ENCODE data around the gene PRTFDC1. TPM values are rescaled to one million over a fixed set of nuclear protein-coding genes. Genes with fewer than 3 reads are reported as not detected.

Gene PRTFDC1
- total RNA-seq, 1 donor from 2014 or later, result 17.5 TPM

DNA sequence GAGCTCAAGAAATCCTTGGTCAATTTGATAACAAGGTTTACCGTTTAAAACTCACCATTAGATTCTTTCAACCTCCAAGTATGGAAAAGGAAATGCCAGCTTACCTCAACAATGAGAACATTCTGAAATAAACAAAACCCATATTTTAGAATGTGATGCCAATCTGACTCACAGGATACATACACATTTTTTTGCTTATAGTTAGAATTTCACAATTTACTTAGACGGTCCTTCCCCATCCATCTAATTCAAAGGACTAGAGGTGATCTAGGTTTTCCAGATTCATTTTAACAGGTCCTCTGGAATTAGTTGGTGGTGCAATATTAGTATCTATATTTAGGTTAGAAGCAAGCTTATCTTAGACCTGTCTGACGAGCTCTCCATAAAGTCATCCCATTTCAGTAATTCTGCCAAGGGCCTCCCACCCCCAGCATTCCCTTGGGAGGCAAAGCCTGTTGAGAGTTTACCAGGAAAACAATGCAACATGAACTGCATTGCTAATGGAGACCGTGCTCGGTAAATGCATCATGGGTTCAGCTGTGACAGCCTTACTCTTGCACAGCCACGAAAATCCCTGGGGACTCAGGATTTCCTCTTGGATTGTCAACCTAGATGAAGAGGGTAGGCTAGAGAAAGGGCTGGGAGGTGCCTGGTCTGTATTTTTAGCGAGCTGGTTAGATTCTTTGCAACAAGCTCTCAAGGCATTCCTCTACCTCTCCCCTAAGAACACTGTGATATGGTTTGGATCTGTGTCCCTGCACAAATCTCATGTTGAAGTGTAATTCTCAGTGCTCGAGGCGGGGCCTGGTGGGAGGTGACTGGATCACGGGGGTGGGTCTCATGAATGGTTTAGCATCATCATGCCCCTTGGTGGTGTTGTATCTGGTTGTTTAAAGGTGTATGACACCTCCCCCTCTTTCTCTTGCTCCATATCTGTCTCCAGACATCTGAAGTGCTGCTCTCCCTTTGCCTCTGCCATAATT is 93.8 kb downstream of the PRTFDC1 start:
- no peak overlapping the region for H3K4me3 Mint-ChIP-seq (ENCODE audit: unreplicated experiment)
- H3K4me1 Mint-ChIP-seq (ENCODE audit: unreplicated experiment), result peaks cover 6% of the 10 kb centered on the region
- TF ChIP-seq CTCF (IDR thresholded peaks at IDR 0.05; ENCODE audit: unreplicated experiment), result no peak
- peaks cover 5% of the 10 kb centered on the region for H3K36me3 Mint-ChIP-seq (ENCODE audit: low read depth, unreplicated experiment)
- no peaks in the 10 kb centered on the region for H3K9me3 Mint-ChIP-seq (ENCODE audit: unreplicated experiment)
- H3K27me3 Mint-ChIP-seq (ENCODE audit: unreplicated experiment), result no peaks in the 10 kb centered on the region
- H3K27ac Mint-ChIP-seq (ENCODE audit: unreplicated experiment), result no peak overlapping the region
- DNase-seq (ENCODE audit: low spot score), result no peak

DNA sequence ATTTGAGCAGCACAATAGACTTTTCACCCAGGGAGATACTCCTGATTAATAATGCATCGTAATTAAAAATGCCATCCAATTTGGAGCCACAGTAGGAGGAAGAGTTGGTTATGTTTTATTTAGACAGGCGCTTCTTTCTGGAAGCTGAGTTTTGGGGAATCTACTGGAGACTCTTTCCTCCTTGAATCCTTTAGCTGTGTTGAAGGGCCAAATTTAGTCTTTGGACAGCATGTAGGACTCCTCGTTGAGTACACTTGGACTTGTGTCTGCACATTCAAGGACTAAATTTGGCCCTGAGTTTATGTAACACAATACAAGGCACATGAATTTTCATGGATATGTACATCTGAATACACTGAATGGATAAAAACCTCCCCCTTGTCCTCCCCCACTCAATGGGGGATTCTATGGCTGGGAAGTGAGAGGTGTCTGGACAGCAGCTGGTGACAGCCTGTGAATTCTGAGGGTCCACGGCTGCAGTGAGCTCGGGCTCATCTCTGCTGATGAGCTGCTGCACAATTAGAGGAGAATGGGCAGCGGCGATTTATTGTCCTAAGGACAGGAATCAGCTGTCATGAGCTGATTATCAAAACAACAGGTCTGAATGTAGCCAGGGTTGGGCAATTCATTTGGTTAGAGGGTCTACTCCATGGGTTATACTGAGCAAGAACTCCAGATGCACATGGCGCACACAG is 95.2 kb downstream of the PRTFDC1 start:
- H3K4me3 Mint-ChIP-seq (ENCODE audit: unreplicated experiment), result no peak overlapping the region
- no peak for TF ChIP-seq CTCF (IDR thresholded peaks at IDR 0.05; ENCODE audit: unreplicated experiment)
- peaks cover 6% of the 10 kb centered on the region for H3K4me1 Mint-ChIP-seq (ENCODE audit: unreplicated experiment)
- H3K27ac Mint-ChIP-seq (ENCODE audit: unreplicated experiment), result no peak overlapping the region
- DNase-seq (ENCODE audit: low spot score), result no peak
- H3K9me3 Mint-ChIP-seq (ENCODE audit: unreplicated experiment), result no peaks in the 10 kb centered on the region
- no peaks in the 10 kb centered on the region for H3K36me3 Mint-ChIP-seq (ENCODE audit: low read depth, unreplicated experiment)
- H3K27me3 Mint-ChIP-seq (ENCODE audit: unreplicated experiment), result no peaks in the 10 kb centered on the region

DNA sequence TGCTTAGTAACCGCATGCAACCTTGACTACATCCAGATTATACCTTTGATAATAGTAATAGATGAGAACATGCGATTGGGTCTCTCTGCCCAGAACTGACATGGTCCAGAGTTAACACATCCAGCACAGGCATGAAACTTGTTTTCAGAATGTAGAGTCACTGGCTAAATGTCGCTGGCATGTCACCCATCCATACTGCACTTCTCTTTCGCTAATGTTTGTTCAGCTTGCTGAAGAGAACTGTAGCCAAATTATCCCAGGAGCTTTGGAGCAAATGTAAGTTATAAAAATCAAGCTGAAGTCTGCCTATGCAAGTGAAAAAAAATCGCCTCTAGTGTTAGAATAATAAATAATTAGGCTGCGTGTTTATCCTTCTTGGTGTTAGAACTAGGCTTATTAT is 98.2 kb downstream of the PRTFDC1 start:
- no peak overlapping the region for H3K27ac Mint-ChIP-seq (ENCODE audit: unreplicated experiment)
- no peaks in the 10 kb centered on the region for H3K27me3 Mint-ChIP-seq (ENCODE audit: unreplicated experiment)
- no peaks in the 10 kb centered on the region for H3K36me3 Mint-ChIP-seq (ENCODE audit: low read depth, unreplicated experiment)
- no peaks in the 10 kb centered on the region for H3K9me3 Mint-ChIP-seq (ENCODE audit: unreplicated experiment)
- TF ChIP-seq CTCF (IDR thresholded peaks at IDR 0.05; ENCODE audit: unreplicated experiment), result no peak
- no peak overlapping the region for H3K4me3 Mint-ChIP-seq (ENCODE audit: unreplicated experiment)
- no peak for DNase-seq (ENCODE audit: low spot score)
- peaks cover 6% of the 10 kb centered on the region for H3K4me1 Mint-ChIP-seq (ENCODE audit: unreplicated experiment)

GRCh38 chr10:24853661-24854060 is 98.7 kb downstream of the PRTFDC1 start:
- Mint-ChIP-seq H3K4me3 (ENCODE audit: unreplicated experiment) (no peak overlapping the region), H3K9me3 (ENCODE audit: unreplicated experiment) (no peaks in the 10 kb centered on the region), H3K27ac (ENCODE audit: unreplicated experiment) (no peak overlapping the region), H3K4me1 (ENCODE audit: unreplicated experiment) (peaks cover 6% of the 10 kb centered on the region), H3K36me3 (ENCODE audit: low read depth, unreplicated experiment) (no peaks in the 10 kb centered on the region), H3K27me3 (ENCODE audit: unreplicated experiment) (no peaks in the 10 kb centered on the region)
- no peak for DNase-seq (ENCODE audit: low spot score)
- TF ChIP-seq CTCF (IDR thresholded peaks at IDR 0.05; ENCODE audit: unreplicated experiment), result no peak

DNA sequence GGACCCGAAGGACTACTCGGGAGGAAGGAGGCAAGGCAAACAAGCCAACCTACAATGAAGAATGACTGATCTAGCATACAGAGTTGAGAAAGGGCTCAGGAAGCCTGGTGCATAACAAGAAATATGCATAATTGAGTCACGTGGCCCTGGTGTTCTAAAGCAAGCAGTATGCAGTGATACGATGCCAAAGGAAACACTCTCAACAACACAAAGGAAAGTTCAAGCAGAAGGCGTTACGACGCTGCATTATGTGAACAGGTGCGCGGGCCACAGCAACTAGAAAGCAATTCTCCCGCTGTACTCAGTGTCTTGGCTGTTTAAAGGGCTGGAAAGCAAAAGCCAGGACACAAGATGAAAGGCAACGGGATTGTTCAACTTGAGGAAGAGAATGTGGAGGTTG is 100.8 kb downstream of the PRTFDC1 start:
- Mint-ChIP-seq H3K27ac (ENCODE audit: unreplicated experiment) (no peak overlapping the region), H3K27me3 (ENCODE audit: unreplicated experiment) (no peaks in the 10 kb centered on the region), H3K9me3 (ENCODE audit: unreplicated experiment) (no peaks in the 10 kb centered on the region), H3K4me3 (ENCODE audit: unreplicated experiment) (no peak overlapping the region), H3K4me1 (ENCODE audit: unreplicated experiment) (no peaks in the 10 kb centered on the region), H3K36me3 (ENCODE audit: low read depth, unreplicated experiment) (no peaks in the 10 kb centered on the region)
- TF ChIP-seq CTCF (IDR thresholded peaks at IDR 0.05; ENCODE audit: unreplicated experiment), result no peak
- DNase-seq (ENCODE audit: low spot score), result no peak

All from endothelial cell (in vitro differentiated cells).